Common myeloid progenitor, CD34-positive (primary cell): ENCODE measurements around the gene IPMK.

Experiments used
- CTCF ChIA-PET: fragments of 350-600 bp; sonication (Branson Sonifier 250); formaldehyde crosslinking; loops from one replicate; lab custom pipeline; 2021; ENCODE audit warnings: antibody characterized with exemption; lab: Charles Lee
- POLR2A ChIA-PET: fragments of 350-600 bp; sonication (Branson Sonifier 250); formaldehyde crosslinking; loops from one replicate; lab custom pipeline; 2021; ENCODE audit warnings: antibody characterized with exemption; lab: Charles Lee
- DNase-seq, 3 donors: peaks; one replicate each; pipeline versions ENCODE4 v3.0.0 to v3.0.0-alpha.2; 2013
- H3K27ac ChIP-seq, 2 experiments: 1 replicate in 1 of 2; 2 replicates in 1 of 2; pipeline ENCODE4 v1.7.0; 2013; ENCODE audit warnings: inconsistent platforms in 2 of 2, low read length in 2 of 2, mild to moderate bottlenecking in 2 of 2, low read depth in 1 of 2, moderate library complexity in 1 of 2; ENCODE audit not compliant: severe bottlenecking in 2 of 2, insufficient read depth in 1 of 2, poor library complexity in 1 of 2
- H3K27me3 ChIP-seq, 5 experiments: replicated peaks in 2 of 5; 1 replicate in 3 of 5; 2 replicates in 2 of 5; pipeline versions ENCODE4 v1.6.1 to v1.7.0; 2013; ENCODE audit warnings: low read length in 4 of 5, mild to moderate bottlenecking in 2 of 5, moderate library complexity in 2 of 5, inconsistent platforms in 1 of 5; ENCODE audit not compliant: insufficient read depth in 5 of 5, control insufficient read depth in 4 of 5
- H3K36me3 ChIP-seq, 4 experiments: 1 replicate in 2 of 4; 2 replicates in 2 of 4; pipeline versions ENCODE4 v1.6.1 to v1.7.0; 2013; ENCODE audit warnings: low read length in 3 of 4, control low read depth in 1 of 4, mild to moderate bottlenecking in 1 of 4; ENCODE audit not compliant: control insufficient read depth in 4 of 4, insufficient read depth in 4 of 4
- H3K4me1 ChIP-seq, 4 experiments: 1 replicate in 3 of 4; 2 replicates in 1 of 4; pipeline versions ENCODE4 v1.6.1 to v1.7.1; 2013; ENCODE audit warnings: low read length in 3 of 4, mild to moderate bottlenecking in 3 of 4, control low read depth in 1 of 4, inconsistent platforms in 1 of 4, moderate library complexity in 1 of 4; ENCODE audit not compliant: control insufficient read depth in 4 of 4, insufficient read depth in 4 of 4; ENCODE audit errors: control extremely low read depth in 1 of 4
- H3K4me3 ChIP-seq, 7 experiments: 1 replicate in 4 of 7; 2 replicates in 3 of 7; pipeline versions ENCODE4 v1.5.1 to v1.7.0; 2013; ENCODE audit warnings: mild to moderate bottlenecking in 7 of 7, low read length in 6 of 7, moderate library complexity in 6 of 7, inconsistent platforms in 2 of 7, low read depth in 2 of 7, control low read depth in 1 of 7; ENCODE audit not compliant: insufficient read depth in 4 of 7, control insufficient read depth in 1 of 7; ENCODE audit errors: extremely low read depth in 1 of 7
- H3K9me3 ChIP-seq, 5 experiments: 1 replicate in 4 of 5; 2 replicates in 1 of 5; pipeline versions ENCODE4 v1.6.1 to v1.7.1; 2013; ENCODE audit warnings: low read length in 4 of 5, mild to moderate bottlenecking in 2 of 5, inconsistent platforms in 1 of 5, low read depth in 1 of 5, moderate library complexity in 1 of 5; ENCODE audit not compliant: control insufficient read depth in 4 of 5, insufficient read depth in 2 of 5; ENCODE audit errors: control extremely low read depth in 1 of 5
- WGBS: methylation state at CpG from one replicate; pipeline ENCODE4 v1.1.5; 2013; ENCODE audit not compliant: insufficient coverage; 5-methylcytosine and 5-hydroxymethylcytosine counted together

IPMK gene

DNA sequence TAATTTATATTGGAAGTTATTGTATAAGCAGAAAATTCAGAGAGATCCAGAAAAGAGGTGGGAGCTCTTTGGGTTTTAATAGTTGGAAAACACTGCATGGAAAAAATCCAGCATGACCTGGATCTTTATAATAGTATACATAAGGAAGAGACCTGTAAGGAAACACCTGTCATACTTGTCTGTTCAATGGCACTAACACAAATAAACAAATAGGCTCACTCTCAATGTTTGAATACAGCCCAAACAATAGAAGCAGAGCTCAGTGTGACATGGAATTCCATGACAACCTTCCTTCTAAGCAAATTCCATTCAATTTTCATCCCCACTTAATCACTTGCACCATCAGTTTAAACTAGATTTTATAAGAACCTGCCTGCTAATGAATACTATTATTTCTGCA lies 33.0 kb upstream of the IPMK start:
- Histone ChIP-seq H3K27me3 (peaks cover 0 to 3% (median 0%) of the 10 kb centered on the region in 5 experiments), H3K9me3 (no peaks in the 10 kb centered on the region), H3K36me3 (no peaks in the 10 kb centered on the region), H3K4me1 (peaks cover 0 to 6% (median 0%) of the 10 kb centered on the region in 4 experiments), H3K4me3 (no peak overlapping the region), H3K27ac (no peak overlapping the region)
- CTCF ChIA-PET, result interaction anchor here (1.0 to 4.4 kb wide), 12 partner anchors 10 to 148 kb away, joined by 3 to 27 read pairs (median 5); partner anchors contain the start of gene TFAM
- DNase-seq, result no peak
- POLR2A ChIA-PET, result no interaction called here

DNA sequence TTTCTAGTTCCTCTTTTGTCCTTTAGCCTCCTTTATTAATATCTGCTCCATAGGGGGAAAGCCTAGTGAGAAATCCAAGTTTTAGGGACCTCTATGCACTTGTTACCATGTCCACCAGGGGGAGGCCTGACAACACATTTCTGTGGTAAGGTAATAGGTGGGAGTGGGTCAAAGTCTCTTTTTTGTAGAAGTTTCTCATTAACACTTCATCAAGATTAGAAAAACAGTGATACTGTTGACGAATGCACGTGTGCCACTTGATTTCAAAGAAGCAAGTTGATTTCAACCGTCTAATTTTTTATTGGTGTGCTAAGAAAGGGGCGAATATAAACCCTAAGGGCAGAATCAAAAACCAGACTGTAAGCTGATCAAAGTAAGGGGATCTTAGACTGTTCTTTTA lies 31.9 kb upstream of the IPMK start:
- no peaks in the 10 kb centered on the region for H3K9me3 ChIP-seq
- H3K27ac ChIP-seq, result no peak overlapping the region
- no peak overlapping the region for H3K4me3 ChIP-seq
- CTCF ChIA-PET, result interaction anchor here (0.7 to 4.4 kb wide), 30 partner anchors 9 to 226 kb away, joined by 3 to 27 read pairs (median 4); partner anchors contain the start of genes CISD1 and TFAM
- peaks cover 0 to 6% (median 0%) of the 10 kb centered on the region in 4 experiments for H3K4me1 ChIP-seq
- peaks cover 0 to 3% (median 0%) of the 10 kb centered on the region in 5 experiments for H3K27me3 ChIP-seq
- WGBS, result 13% methylated on average over 3 of the region's 4 CpGs
- POLR2A ChIA-PET, result no interaction called here
- DNase-seq, result peak; percentile 82 to 92 (median 90)
- no peaks in the 10 kb centered on the region for H3K36me3 ChIP-seq

DNA sequence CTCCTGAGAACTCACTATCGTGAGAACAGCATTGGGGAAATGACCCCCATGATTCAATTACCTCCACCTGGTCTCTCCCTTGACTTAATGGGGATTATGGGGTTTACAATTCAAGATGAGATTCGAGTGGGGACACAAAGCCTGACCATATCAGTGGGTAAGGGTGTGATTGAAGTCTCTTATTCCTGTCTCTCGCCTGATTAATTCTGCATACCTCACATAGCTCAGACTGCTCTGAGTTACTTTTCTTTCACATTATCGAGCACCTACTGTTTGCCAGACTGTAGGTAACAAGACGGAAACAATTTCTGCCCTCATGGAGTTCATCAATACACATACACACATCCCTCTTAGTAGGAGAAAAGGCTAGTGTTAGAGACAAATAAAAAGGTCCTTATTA lies 26.3 kb upstream of the IPMK start:
- Histone ChIP-seq H3K4me3 (no peak overlapping the region), H3K9me3 (no peaks in the 10 kb centered on the region), H3K27me3 (no peaks in the 10 kb centered on the region), H3K36me3 (no peaks in the 10 kb centered on the region), H3K4me1 (peaks cover 0 to under 1% (median 0%) of the 10 kb centered on the region in 4 experiments), H3K27ac (no peak overlapping the region)
- 60% methylated on average over 2 of the region's 5 CpGs for WGBS
- CTCF ChIA-PET, result interaction anchor here (0.9 to 7.7 kb wide), 3 partner anchors 116 to 139 kb away, joined by 3 to 143 read pairs (median 3); no protein-coding TSS in a partner anchor
- POLR2A ChIA-PET, result no interaction called here
- no peak for DNase-seq

DNA sequence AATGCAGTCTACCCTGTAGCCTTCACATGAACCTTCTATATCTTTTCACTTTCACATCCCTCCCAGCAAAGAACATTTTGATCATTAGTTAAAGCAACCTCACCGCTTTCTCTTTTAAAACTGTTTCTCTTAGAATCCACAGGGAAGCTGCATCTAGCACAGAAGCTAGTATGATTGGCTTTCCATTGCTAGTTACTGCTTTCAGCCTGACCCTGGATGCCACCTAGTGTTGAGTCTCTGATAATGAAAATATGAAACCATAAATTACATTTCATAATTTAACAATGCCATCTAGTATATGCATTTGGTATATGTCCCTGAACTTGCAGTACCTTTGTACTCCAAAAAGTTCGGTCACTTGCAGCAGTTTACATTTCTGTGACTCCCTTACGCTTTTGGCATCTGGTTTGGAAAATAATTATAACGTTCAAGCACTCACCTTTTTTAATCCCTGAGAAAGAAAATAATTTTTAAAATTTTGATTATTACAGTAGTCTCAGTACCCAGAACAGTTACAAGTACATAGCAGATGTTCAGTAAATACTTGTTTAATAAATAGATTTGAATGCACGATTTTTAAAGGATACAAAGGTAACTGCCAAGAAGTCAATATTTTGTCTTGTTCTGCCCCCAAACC lies 24.0 kb upstream of the IPMK start:
- Histone ChIP-seq H3K9me3 (no peaks in the 10 kb centered on the region), H3K4me1 (no peaks in the 10 kb centered on the region), H3K27me3 (no peaks in the 10 kb centered on the region), H3K36me3 (no peaks in the 10 kb centered on the region), H3K27ac (no peak overlapping the region), H3K4me3 (no peak overlapping the region)
- ChIA-PET POLR2A (no interaction called here), CTCF (interaction anchor here (1.1 to 7.7 kb wide), 14 partner anchors 9 to 139 kb away, joined by 3 to 143 read pairs (median 6); partner anchors contain the start of gene CISD1)
- peak; percentile 57 to 74 (median 68) for DNase-seq
- 74% methylated on average over 3 of the region's 5 CpGs for whole genome bisulfite sequencing

DNA sequence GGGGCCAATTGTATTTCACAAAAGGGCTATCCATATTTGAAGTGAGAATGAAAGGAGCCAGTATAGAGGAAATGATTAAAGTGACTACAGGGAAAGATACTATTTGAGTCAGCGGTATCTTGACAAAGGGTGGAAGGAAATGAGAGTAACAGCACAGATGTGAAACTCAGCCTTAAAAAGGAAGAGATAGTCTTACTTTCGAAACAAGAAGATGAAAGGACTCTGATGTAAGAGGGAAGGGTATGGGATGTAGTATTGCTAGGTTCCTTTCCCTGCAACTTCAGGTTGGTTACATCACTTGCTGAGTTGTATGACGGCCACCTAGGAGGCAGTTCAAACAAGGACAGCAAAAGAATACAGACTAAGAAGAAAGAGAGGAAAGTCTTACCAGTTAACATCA lies 14.9 kb upstream of the IPMK start:
- no peaks in the 10 kb centered on the region for H3K9me3 ChIP-seq
- no peaks in the 10 kb centered on the region for H3K27me3 ChIP-seq
- peaks cover 0 to 12% (median 3%) of the 10 kb centered on the region in 4 experiments for H3K36me3 ChIP-seq
- no peak overlapping the region for H3K27ac ChIP-seq
- H3K4me3 ChIP-seq, result no peak overlapping the region
- CTCF ChIA-PET, result interaction anchor here (1.8 kb wide), 1 partner anchor 13 kb away, joined by 7 read pairs; the partner anchor contains the start of gene CISD1
- peaks cover 0 to 3% (median 0%) of the 10 kb centered on the region in 4 experiments for H3K4me1 ChIP-seq
- DNase-seq, result peak in 2 of 3 donors; percentile 46 to 54
- POLR2A ChIA-PET, result interaction anchor here (0.8 kb wide), 1 partner anchor 1767 kb away, joined by 3 read pairs; no protein-coding TSS in a partner anchor
- WGBS, result 42% methylated on average over 3 of the region's 3 CpGs

DNA sequence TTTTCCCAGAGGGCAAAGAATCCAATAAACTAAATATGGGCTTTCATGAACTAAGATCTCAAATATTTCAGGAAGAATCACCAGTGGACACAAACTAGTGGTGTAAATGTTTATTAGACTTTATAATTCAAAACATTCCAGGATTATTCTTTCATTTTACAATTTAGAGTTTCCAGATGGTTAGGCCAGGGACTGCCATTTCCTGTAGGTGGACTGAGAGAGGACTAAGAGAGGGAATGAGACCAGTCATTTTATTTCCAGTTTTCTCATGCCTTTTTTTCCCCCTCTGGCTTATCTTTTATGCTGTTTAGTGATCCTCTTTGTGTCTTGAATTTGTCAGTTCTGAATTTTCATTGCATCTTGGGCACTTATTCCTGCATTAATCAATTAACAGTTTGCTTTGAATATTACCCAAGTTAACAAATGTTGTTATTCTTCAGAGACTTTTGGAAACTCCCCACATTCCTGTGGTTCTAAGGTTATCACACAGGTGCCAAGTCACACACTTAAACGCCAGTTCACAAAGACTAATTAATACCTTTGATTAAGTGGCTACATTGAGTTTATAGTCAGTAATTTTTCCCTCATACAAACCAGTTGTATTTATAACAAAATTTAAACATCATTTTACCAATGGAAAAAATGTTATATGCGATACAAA lies 13.5 kb upstream of the IPMK start:
- DNase-seq, result no peak
- no peak overlapping the region for H3K27ac ChIP-seq
- H3K27me3 ChIP-seq, result no peaks in the 10 kb centered on the region
- H3K9me3 ChIP-seq, result no peaks in the 10 kb centered on the region
- no peak overlapping the region for H3K4me3 ChIP-seq
- POLR2A ChIA-PET, result no interaction called here
- peaks cover 0 to 14% (median 3%) of the 10 kb centered on the region in 4 experiments for H3K36me3 ChIP-seq
- CTCF ChIA-PET, result no interaction called here
- peaks cover 0 to 3% (median 0%) of the 10 kb centered on the region in 4 experiments for H3K4me1 ChIP-seq
- no CpG with 5 or more reads among the region's 2 CpGs for WGBS

DNA sequence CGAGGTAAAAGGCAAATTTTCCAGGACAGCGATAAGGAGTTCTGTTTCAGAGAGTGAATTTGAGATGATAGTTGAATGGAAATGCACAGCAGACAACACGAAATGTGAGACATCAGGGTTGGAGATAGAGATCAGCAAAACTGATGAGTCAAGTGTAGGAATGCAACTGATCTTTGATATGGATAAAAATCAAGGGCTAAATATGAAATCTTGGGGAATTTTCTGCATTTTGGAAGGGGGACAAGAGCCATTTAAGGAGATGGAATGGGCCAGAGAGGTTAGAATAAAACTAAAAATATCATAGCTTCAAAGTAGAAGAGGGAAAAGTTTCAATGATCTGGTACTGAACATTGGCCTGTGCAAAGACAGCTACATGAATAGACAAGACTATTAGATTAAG lies 12.8 kb upstream of the IPMK start:
- peaks cover 0 to 3% (median 0%) of the 10 kb centered on the region in 4 experiments for H3K4me1 ChIP-seq
- no peak for DNase-seq
- POLR2A ChIA-PET, result no interaction called here
- peaks cover 0 to 14% (median 3%) of the 10 kb centered on the region in 4 experiments for H3K36me3 ChIP-seq
- CTCF ChIA-PET, result interaction anchor here (1.2 kb wide), 1 partner anchor 11 kb away, joined by 4 read pairs; no protein-coding TSS in a partner anchor
- H3K27me3 ChIP-seq, result no peaks in the 10 kb centered on the region
- H3K9me3 ChIP-seq, result no peaks in the 10 kb centered on the region
- WGBS, result 95% methylated on average over 3 of the region's 3 CpGs
- H3K4me3 ChIP-seq, result no peak overlapping the region
- no peak overlapping the region for H3K27ac ChIP-seq
